MCF 10A (cell line): ENCODE results near the gene CCP110. TPM values are rescaled to one million over a fixed set of nuclear protein-coding genes. Genes with fewer than 3 reads are reported as not detected.

Source experiments
- BruUV-seq: library from RNA; stranded (reverse); fragments of 400-500 nt; replicated peaks from 2 replicates; lab custom pipeline; 2021; lab: Mats Ljungman, UMichigan
- CTCF ChIA-PET: fragments of 300-600 bp; sonication (Branson Sonifier 250); formaldehyde crosslinking; extraction: SDS; loops from one replicate; lab custom pipeline; 2021; ENCODE audit warnings: antibody characterized with exemption, inconsistent platforms; lab: Yijun Ruan, JAX
- POLR2A ChIA-PET: fragments of 300-600, 350-650 bp; sonication (Branson Sonifier 250); formaldehyde crosslinking; extraction: SDS; loops from one replicate; lab custom pipeline; 2020; ENCODE audit warnings: antibody characterized with exemption, inconsistent platforms; lab: Yijun Ruan, JAX
- DNase-seq: peaks from one replicate; pipeline ENCODE4 v3.0.0-alpha.2; 2018; ENCODE audit not compliant: unreplicated experiment
- H3K27ac Mint-ChIP-seq: one replicate; pipeline ENCODE4 v1.8.0; 2022; ENCODE audit warnings: mild to moderate bottlenecking, low read depth, mixed read lengths; ENCODE audit not compliant: unreplicated experiment
- H3K27me3 Mint-ChIP-seq: one replicate; pipeline ENCODE4 v1.8.0; 2022; ENCODE audit warnings: mixed read lengths; ENCODE audit not compliant: insufficient read depth, unreplicated experiment
- H3K36me3 Mint-ChIP-seq: one replicate; pipeline ENCODE4 v1.8.0; 2022; ENCODE audit warnings: mild to moderate bottlenecking, moderate library complexity, mixed read lengths; ENCODE audit not compliant: insufficient read depth, unreplicated experiment
- H3K4me1 Mint-ChIP-seq: one replicate; pipeline ENCODE4 v1.8.0; 2022; ENCODE audit warnings: mixed read lengths; ENCODE audit not compliant: insufficient read depth, unreplicated experiment
- H3K4me3 Mint-ChIP-seq: one replicate; pipeline ENCODE4 v1.8.0; 2022; ENCODE audit warnings: mild to moderate bottlenecking, moderate library complexity, mixed read lengths; ENCODE audit not compliant: unreplicated experiment
- H3K9me3 Mint-ChIP-seq: one replicate; pipeline ENCODE4 v1.8.0; 2022; ENCODE audit warnings: mixed read lengths; ENCODE audit not compliant: unreplicated experiment
- intact Hi-C: fragments of 100-400 bp; cut with micrococcal nuclease; formaldehyde crosslinking; loops from 2 replicates; pipeline ENCODE4 v1.14.1; 2022
- total RNA-seq: library from RNA; stranded (reverse); gene quantifications from 2 replicates; pipeline ENCODE4 v1.2.3, GENCODE V29; 2022
- TF ChIP-seq, protein P1 (sequence below): fragments of 200-600 bp; IDR thresholded peaks from one replicate; pipeline ENCODE4 v1.8.0; 2022; ENCODE audit warnings: antibody characterized with exemption, mild to moderate bottlenecking; ENCODE audit not compliant: unreplicated experiment

CCP110 gene
- total RNA-seq, 1 experiment from 2014 or later, result 14.2 TPM

DNA sequence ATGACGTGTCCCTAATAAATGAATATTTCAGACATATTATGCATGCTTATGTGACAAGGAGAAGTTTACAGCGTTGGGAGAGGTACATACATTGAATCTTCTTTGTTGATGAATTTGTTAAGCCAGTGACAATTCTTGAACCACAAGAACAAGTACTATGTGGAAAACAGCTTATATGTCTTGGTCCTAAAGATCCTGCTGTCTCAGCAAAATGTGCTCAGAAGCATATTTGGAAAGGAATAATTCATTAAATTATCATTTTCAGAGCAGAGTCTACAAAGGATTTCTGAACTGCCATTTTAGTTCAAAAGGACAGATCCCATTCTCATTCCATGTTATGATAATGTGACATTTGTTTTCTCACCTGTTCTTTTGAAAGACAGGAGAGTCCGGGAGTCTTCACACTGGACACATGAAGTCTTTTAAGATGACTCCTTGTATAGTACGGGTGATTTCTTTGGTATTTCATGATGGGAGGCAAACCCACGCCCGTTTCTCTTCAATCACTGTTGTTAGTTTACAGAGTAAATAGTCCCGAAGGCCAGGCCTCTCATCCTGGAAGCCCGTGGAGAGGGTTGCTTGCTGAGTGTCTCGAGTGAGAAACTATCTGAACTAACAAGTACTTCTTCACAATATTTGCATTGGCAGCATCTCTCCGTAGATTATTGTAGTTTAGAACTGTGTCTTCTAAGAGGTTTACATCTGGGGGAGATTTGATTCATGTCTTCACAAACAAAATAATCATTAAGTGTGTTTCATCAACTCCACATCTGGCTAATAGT lies 58.5 kb downstream of the CCP110 start:
- H3K4me1 Mint-ChIP-seq, result no peaks in the 10 kb centered on the region
- no peak for DNase-seq
- no peak overlapping the region for H3K4me3 Mint-ChIP-seq
- H3K27me3 Mint-ChIP-seq, result no peaks in the 10 kb centered on the region
- BruUV-seq, result no TSS peak
- H3K27ac Mint-ChIP-seq, result no peak overlapping the region
- POLR2A ChIA-PET, result interaction anchor here (0.6 kb wide), 1 partner anchor 192 kb away, joined by 3 read pairs; no protein-coding TSS in a partner anchor
- intact Hi-C loops, result loop anchor here (5.0 to 10.0 kb wide), 2 partner anchors 133 to 305 kb away; partner anchors contain the start of genes IQCK and KNOP1
- TF ChIP-seq, protein P1, sequence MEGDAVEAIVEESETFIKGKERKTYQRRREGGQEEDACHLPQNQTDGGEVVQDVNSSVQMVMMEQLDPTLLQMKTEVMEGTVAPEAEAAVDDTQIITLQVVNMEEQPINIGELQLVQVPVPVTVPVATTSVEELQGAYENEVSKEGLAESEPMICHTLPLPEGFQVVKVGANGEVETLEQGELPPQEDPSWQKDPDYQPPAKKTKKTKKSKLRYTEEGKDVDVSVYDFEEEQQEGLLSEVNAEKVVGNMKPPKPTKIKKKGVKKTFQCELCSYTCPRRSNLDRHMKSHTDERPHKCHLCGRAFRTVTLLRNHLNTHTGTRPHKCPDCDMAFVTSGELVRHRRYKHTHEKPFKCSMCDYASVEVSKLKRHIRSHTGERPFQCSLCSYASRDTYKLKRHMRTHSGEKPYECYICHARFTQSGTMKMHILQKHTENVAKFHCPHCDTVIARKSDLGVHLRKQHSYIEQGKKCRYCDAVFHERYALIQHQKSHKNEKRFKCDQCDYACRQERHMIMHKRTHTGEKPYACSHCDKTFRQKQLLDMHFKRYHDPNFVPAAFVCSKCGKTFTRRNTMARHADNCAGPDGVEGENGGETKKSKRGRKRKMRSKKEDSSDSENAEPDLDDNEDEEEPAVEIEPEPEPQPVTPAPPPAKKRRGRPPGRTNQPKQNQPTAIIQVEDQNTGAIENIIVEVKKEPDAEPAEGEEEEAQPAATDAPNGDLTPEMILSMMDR, result no peak
- CTCF ChIA-PET, result interaction anchor here (0.6 to 1.2 kb wide), 4 partner anchors 11 to 295 kb away, joined by 3 to 4 read pairs (median 4); no protein-coding TSS in a partner anchor
- H3K9me3 Mint-ChIP-seq, result no peaks in the 10 kb centered on the region
- peaks cover 81% of the 10 kb centered on the region for H3K36me3 Mint-ChIP-seq

DNA sequence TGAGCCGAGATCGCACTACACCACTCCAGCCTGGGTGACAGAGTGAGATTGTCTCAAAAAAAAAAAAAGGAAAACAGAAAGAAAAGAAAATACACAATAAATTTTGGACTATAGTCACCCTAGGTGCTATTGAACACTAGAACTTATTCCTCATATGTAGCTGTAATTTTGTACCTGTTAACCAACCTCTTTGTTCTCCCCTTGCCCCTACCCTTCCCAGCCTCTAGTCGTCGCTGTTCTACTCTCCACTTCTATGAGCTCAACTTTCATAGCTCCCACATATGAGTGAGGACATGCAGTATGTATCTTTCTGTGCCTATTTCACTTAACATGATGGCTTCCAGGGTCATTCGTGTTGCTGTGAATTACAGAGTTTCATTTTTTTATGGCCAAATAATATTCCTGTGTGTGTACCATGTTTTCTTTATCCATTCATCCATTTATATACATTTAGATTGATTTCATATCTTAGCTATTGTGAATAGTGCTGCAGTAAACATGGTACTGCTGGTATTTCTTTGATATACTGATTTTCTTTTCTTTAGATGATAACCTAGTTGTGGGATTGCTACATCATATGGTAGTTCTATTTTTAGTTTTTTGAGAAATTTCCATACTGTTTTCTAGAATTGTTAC lies 60.0 kb downstream of the CCP110 start:
- Mint-ChIP-seq H3K36me3 (peaks cover 80% of the 10 kb centered on the region), H3K4me3 (no peak overlapping the region), H3K9me3 (no peaks in the 10 kb centered on the region), H3K27ac (no peak overlapping the region), H3K4me1 (no peaks in the 10 kb centered on the region), H3K27me3 (no peaks in the 10 kb centered on the region)
- BruUV-seq, result no TSS peak
- peak; percentile 70 for DNase-seq
- CTCF ChIA-PET, result interaction anchor here (0.5 to 4.1 kb wide), 55 partner anchors 10 to 1631 kb away, joined by 3 to 85 read pairs (median 4); partner anchors contain the start of genes GPRC5B and VPS35L
- intact Hi-C loops, result loop anchor here (5.0 to 10.0 kb wide), 2 partner anchors 131 to 304 kb away; partner anchors contain the start of genes IQCK and KNOP1
- POLR2A ChIA-PET, result interaction anchor here (0.6 kb wide), 1 partner anchor 113 kb away, joined by 3 read pairs; no protein-coding TSS in a partner anchor
- TF ChIP-seq, protein P1, result peak; percentile 93

DNA sequence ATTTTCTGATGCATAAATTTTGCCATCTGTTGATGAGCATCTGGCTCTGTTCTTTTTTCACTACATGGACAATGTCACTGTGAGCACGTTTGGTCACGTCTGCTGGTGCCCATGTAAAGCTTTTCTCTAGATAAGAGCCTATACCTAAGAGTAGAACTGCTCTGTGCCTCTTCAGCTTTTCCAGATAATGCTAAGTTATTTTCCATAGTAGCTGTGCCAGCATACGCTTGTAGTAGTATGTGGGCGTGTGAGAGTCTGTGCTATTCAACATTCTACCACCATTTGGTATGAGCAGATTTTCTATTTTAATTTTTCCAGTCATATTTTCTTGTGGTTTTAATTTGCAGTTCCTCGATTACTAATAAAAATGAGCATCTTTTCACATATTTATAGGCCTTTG lies 64.9 kb downstream of the CCP110 start:
- intact Hi-C loops, result loop anchor here (10.0 kb wide), 1 partner anchor 126 kb away; the partner anchor contains the start of genes IQCK and KNOP1

More for the DNA sequence above, 64.9 kb downstream of the CCP110 start:
- H3K4me3 Mint-ChIP-seq, result no peak overlapping the region
- BruUV-seq, result no TSS peak
- H3K9me3 Mint-ChIP-seq, result no peaks in the 10 kb centered on the region
- H3K4me1 Mint-ChIP-seq, result peaks cover 5% of the 10 kb centered on the region
- ChIA-PET POLR2A (no interaction called here), CTCF (interaction anchor here (0.6 to 2.5 kb wide), 8 partner anchors 12 to 796 kb away, joined by 3 to 16 read pairs (median 4); no protein-coding TSS in a partner anchor)
- DNase-seq, result no peak
- TF ChIP-seq, protein P1, result no peak
- peaks cover 87% of the 10 kb centered on the region for H3K36me3 Mint-ChIP-seq
- no peaks in the 10 kb centered on the region for H3K27me3 Mint-ChIP-seq
- no peak overlapping the region for H3K27ac Mint-ChIP-seq
